Measurements from ENCODE around the gene RASA3.

DNA sequence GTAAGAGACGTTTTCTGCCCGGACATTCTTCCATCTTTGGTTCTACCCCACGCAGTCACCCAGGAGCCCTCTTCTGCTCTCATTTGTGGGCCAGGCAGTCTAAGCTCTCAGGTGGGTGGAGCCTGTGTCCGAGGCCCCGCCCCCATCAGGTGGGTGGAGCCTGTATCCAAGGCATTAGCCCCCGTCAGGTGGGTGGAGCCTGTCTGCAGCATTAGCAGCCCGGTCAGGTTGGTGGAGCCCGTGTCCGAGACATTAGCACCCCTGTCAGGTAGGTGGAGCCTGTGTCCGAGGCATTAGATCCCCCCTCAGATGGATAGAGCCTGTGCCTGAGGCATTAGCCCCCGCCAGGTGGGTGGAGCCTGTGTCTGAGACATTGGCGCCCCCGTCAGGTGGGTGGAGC is 113.1 kb downstream of the RASA3 start:
- no peak for TF ChIP-seq EP300 (IDR thresholded peaks at IDR 0.05)
- TF ChIP-seq, protein P1, sequence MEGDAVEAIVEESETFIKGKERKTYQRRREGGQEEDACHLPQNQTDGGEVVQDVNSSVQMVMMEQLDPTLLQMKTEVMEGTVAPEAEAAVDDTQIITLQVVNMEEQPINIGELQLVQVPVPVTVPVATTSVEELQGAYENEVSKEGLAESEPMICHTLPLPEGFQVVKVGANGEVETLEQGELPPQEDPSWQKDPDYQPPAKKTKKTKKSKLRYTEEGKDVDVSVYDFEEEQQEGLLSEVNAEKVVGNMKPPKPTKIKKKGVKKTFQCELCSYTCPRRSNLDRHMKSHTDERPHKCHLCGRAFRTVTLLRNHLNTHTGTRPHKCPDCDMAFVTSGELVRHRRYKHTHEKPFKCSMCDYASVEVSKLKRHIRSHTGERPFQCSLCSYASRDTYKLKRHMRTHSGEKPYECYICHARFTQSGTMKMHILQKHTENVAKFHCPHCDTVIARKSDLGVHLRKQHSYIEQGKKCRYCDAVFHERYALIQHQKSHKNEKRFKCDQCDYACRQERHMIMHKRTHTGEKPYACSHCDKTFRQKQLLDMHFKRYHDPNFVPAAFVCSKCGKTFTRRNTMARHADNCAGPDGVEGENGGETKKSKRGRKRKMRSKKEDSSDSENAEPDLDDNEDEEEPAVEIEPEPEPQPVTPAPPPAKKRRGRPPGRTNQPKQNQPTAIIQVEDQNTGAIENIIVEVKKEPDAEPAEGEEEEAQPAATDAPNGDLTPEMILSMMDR (IDR thresholded peaks at IDR 0.05): no peak
- no peak for TF ChIP-seq POLR2A (IDR thresholded peaks at IDR 0.05; ENCODE audit: low read depth)

All from esophagus muscularis mucosa (tissue), 4 donors.